HG02852 (cell line): ENCODE measurements around the gene CRTC3.

Experiments used
- ATAC-seq: cut with Tn5 transposase; IDR thresholded peaks from one replicate; pipeline ENCODE4 v1.9.1; 2021; ENCODE audit warnings: mild to moderate bottlenecking, moderate library complexity; ENCODE audit not compliant: unreplicated experiment

The CRTC3 gene

DNA sequence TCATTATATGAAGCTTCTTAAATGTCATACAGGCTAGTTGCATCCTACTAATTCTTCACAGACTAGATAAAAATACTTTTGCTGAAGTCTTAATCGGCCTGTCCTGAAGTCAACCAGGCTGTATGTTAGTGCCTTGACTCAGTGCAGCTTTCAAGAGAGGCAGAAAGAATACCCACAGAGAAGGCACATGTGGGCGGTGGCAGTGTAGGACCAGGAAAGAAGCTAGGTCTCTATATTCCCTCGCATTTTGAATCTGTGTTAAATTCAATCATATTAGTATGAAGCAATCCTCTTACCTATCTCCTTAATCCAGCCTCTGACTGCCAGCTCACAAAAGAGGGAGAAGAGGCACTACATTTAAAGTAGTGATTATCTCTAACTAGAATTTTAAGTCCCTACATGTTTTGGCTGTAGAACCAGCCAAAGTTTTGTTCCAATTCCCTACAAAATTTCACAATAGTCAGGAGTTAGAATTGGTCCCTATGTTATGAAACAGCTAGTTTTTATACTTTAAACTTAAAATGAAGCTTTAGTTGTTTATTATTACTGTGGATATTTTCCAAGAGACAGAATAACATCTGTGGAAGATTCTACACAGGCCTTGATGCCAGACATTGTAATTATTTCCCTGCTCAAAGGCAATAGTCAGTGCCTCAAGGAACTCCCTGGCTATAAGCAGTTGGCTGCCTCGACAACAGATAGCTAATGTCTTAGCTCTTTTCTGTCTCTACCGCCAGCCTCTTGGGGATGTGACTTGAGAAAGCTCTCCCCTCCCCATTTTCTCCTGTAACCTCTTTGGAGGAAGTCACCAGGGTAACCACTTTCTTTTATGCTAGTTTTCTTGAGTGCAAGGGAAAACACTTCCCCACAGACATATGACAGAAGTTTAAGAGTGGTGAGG, 31.9 kb downstream of the CRTC3 start:
- ATAC-seq: no peak

DNA sequence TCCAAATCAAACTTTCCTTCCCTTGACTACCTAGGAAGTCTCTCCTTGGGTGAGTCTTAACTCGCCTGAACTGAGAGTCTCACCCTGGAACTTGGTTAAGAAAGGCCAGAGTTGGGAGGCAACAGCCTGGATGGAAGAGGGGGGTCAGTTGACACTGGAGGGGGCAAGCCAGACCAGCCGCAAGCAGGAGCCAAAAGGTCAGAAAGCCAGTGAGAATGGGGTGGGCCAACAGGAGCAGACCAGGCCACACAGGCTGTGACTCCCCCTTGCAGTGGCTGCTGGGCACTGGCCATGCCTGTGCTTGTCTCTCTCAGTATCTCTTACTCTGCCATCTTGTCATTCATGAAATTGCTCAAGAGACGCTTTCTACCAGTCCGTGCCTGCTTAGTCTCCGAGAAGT, 32.9 kb downstream of the CRTC3 start:
- ATAC-seq: no peak

DNA sequence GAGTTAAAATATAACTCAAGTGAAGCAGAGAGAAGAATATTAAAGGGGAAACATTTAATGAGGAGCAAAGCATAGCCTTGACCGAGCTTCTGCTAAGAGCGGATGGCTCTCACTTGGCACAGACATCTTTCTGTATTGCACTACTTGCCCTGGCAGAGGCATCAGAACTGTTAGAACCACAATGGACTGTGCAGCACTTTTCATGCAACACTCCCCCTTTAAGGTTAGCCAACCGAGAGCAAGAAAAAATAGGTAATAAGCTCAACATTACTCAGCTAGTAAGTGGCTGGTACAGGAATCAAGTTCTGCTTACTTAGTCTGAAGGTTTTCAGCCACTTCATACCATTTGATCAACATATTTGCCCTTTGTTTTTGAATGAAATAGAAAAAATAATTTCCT, 33.7 kb downstream of the CRTC3 start:
- no peak for ATAC-seq

DNA sequence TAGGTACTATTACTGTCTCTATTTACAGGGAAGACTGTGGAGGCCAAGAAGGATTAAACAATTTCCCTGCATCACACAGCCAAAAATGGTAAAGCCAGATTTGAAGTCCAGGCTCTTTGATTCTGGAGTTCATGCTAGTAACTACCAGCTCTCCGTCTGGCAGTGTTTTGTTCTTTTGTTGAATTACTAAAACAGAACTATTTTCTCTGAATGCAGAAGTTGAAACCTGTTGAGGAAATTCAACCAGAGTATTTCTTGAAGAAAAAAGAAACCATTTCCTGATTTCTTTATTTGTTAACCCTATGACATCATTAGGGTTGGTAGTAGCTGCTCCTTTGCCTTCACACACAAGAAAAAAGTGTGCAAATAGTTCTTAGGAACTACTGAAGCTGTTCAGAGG, 34.3 kb downstream of the CRTC3 start:
- ATAC-seq: no peak

DNA sequence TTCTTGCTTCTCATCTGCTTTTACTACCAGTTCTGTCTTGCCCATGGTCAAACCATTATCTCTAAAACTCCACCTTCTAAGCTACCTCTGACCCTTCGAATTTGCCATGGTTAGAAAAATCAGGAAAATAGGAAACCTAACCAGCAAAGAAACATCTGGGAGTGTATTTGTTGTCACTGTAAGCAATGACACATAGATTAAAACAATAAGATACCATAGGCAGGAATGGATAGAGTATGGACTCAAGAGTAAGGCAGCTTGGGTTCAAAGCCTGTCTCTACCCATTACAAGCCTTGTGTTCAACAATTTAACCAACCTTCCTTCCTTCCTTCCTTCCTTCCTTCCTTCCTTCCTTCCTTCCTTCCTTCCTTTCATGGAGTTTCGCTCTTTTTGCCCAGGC, 34.9 kb downstream of the CRTC3 start:
- no peak for ATAC-seq

DNA sequence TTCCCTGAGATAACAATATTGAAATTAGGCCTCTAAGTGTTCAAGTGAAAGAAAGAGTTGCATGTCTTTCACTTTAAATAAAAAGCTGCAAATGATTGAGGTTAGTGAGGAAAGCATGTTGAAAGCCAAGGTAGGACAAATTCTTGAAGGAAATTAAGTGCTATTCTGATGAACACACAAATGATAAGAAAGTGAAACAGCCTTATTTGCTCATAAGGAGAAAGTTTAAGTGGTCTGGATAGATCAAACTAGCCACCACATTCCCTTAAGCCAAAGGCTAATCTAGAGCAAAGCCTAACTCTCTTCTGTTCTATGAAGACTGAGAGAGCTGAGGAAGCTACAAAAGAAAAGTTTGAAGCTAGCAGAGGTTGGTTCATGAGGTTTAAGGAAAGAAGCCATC, 36.1 kb downstream of the CRTC3 start:
- no peak for ATAC-seq

DNA sequence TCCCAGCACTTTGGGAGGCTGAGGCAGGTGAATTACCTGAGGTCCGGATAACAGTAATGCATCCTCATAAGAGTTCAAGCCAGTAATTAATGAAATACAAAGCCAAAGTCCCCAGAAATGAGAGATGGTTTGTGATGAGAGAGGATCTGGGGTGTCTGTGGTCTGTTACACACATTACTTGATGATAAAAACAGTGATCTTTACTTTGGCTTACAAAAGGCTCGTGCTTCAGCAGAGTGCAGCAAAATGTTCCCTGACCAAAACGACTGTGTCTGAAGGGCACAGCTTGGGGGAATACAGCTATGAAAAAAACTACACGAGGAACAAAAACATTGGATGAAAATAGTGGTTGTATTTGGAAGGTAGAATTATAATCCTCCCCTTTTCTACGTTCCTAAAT, 40.9 kb downstream of the CRTC3 start:
- no peak for ATAC-seq

DNA sequence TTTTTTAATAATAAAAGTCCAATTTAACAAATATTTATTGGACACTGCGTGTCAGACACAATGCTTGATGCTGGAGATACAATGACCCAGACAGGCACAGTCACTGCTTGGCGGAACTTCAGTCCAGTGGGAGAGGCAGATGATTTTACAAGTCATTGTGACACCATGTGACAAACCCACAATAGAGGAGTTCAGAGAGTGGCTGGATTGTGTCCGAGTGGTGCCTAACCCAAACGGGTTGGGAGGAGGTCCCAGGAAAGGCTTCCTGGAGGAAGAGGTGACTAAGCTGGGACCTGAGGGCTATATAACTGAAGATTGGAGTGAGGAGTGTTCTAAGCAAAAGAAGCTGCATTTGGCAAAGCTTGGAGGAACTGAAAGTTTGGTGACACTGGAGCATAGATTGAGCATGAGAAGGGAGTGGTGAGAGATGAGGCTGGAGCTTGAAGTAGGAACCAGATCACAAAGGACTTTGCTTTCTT, 41.4 kb downstream of the CRTC3 start:
- no peak for ATAC-seq

DNA sequence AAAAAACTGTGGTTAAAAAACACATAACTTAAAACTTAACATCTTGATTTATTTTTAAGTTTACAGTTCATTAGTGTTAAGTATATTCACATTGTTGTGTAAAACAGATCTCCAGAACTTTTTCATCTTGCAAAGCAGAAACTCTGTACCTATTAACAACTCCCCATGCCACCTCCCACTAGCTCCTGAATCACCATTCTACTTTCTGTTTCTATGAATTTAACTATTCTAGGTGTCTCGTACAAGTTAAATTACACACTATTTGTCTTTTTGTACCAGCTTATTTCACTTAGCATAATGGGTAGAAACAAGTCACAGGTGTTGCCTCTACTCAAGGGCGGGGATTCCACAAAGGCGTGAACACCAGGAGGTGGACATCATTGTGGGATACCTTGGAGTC, 43.2 kb downstream of the CRTC3 start:
- ATAC-seq: no peak

DNA sequence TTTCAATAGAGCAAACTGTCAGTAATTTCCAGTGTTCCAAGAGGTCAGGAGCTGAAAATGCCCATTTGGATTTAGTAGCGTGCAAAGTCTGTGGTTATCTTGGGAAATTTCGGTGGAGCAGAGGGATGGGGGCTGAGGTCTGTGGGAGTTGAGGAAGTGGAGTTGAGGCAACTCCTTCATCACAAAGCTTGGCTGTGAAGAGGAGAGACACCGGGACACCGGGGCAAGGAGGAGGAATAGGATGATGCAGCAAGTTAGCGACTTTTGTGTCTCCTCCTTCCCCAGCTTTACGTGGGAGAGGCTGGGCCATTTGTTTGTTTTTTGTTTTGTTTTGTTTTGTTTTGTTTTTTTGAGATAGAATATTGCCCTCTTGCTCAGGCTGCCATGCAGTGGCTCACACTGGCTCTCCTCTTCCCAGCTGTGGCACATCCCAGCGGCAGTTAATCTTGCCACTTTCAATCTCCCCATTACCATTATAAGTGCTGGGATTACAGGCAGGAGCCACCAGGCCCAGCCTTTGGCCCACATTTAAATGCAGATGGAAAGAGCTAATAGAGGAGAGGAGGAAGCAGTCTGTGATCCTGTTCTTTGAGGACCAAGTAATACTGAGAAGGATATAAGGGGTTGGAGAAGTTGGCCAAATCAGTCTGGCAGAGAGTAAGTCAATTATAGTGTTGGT, 47.1 kb downstream of the CRTC3 start:
- ATAC-seq: no peak

DNA sequence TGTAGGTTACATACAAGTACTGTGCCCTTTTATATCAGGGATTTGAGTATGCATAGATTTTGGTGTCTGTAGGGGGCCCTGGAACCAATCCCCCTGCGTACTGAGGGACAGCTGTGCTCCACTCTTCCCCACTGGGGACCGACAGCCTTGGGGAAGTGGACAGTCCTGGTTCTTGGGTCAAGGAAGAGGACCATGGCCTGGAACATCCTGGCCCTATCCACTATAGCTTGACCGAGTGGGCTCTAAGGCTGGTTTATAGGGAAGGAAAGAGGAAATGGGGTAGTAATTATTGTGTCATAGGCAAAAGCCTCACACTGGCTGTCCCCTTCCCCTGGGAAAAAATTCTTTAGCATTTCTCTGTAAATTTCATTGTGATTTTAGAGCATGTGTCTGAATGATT, 49.5 kb downstream of the CRTC3 start:
- no peak for ATAC-seq

DNA sequence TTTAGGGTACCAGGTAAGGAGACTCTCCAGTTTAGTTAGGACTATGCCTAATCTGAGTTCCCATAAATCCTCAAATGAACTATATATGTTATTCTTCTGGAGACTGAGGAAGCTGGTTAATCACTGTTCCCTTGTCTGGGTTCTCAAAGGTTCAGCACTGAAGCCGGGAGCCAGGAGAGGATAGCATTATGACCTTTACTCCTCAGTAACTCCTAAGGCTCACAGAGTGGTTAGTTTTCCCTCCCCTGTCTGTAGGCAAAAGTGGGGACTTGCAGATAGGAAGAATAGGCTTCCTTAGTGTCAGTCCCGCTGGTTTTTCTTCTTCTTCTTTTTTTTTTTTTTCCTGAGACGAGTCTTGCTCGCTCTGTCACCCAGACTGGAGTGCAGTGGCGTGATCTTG, 50.4 kb downstream of the CRTC3 start:
- ATAC-seq: no peak

DNA sequence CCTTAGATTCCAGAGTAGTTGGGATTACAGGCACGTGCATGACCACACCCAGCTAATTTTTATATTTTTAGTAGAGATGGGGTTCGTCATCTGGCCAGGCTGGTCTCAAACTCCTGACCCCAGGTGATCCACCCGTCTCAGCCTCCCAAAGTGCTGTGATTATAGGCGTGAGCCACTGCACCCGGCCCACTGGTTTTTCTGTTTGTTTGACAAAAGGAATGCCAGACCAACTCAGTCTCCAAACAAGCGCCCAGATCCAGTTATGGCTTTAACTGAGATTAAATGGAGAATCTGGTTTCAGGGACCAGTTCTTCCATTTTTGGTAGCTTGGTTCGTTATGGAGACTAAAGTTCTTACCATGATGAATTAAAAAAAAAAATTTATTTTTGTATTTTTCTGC, 50.8 kb downstream of the CRTC3 start:
- ATAC-seq: no peak

DNA sequence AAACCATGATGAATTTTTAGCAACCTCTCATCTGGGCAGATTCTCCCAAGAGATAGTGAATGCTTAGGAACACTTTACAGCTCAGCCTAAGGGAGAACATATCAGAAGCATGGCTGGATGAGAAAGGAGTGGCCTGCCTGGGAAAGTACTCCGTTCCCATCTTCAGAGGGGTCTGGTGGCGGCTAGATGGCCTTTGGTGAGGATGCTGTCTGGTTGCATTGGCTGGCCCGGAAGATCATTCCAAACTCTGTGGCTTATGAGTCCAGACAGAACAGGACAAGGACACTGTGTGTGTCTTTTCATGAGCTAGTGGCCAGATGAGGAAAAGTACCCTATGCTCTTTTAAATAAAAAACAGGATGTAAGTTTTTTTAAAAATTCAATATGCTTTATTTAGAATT, 51.2 kb downstream of the CRTC3 start:
- no peak for ATAC-seq

DNA sequence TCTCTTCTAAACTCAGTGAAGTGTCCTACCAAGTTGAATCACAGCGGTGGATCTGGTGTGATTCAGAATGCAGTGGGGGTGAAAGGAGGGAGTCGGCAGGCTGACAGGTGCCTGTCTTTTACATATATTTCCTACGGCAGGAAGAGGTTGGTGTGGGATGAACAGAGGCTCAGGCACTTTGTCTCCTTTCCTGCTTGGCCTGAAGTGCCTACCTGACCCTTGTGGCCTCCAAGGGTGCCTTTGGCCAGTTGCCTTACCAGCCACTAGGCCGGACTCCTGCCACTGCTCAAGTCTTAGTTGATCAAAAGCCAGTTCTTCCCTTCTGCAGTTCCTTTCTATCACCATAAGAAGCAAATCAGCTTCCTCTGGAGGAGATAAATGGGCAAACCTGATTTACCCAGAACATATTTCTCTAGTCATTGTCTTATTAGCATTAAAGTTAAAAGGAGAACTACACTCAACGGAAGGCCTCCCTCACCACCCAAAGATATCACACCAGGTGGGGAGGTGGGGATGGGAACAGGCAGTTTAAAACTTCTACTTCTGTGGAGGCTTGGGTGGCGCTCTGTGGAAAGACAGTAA, 52.1 kb downstream of the CRTC3 start:
- ATAC-seq: no peak

DNA sequence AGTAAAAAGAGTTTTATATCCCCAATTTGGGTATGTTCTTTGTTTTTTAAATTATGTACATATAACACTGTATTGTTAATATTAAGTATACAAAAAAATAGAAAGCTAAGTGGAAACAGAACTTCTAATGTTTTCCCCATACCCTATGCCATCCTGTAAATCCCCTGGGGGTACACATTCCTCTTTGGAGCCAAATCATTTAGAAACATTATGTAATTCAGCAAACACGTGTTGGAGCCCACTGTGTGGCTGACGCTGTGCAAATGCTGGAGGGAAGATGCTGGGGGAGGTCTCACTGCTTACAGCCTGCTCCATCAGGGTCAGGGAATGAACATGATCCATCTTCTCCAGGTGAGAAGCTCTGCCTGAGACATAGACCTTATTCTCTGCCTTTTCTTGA, 52.8 kb downstream of the CRTC3 start:
- no peak for ATAC-seq

DNA sequence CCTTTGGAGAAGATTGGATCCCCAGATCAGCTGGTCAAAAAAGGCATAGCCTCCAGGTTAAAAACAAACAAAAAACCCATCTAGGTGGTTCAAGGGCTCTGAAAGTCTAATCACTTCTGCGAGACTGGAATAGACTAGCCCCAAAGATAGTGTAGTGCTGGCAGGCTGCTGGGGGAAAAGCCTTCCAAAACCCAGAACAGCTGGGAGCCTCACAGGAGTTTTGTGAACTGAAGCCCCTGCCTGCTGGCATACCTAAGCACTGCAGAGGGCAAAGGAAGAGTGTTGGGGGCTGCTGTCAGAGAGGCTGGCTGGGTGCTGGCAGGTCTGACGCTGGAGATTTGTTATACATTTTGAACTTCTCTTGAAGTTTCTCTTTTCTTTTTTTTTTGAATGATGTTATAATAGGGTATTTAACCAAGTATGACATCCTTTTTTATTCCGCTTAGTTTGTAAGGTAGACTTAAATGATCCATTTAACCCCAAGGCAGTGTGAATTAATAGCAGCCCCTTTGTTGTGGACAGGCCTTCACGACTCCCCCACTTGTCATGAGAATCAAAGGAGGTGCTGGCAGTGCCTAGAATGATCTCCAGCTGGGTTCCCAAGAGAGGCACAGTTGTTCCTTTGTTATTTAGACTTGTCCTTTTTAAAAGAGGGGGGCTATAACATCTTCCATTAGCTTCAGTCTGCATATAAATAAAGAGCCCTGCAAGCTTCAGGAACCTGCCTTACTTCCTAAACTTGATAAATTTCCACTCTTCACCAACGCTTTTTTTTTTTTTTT, 53.9 kb downstream of the CRTC3 start:
- ATAC-seq: no peak

DNA sequence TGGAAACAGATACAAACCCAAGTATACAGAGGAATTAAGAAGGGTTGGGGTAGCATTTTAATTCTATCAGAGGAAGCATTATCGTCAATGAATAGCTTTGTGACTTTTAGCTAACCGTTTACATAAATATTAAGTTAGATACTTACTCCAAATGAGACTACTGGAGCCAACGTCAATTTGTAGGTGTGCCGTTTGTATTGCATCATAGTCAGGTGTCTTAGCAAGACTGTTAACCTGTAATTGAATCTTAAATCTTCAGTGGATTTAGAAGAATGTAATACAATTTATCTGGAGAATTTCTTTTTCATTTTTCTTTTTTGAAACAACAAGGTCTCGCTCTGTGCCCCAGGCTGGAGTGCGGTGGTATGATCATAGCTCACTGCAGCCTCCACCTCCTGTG, 55.1 kb downstream of the CRTC3 start:
- ATAC-seq: no peak

DNA sequence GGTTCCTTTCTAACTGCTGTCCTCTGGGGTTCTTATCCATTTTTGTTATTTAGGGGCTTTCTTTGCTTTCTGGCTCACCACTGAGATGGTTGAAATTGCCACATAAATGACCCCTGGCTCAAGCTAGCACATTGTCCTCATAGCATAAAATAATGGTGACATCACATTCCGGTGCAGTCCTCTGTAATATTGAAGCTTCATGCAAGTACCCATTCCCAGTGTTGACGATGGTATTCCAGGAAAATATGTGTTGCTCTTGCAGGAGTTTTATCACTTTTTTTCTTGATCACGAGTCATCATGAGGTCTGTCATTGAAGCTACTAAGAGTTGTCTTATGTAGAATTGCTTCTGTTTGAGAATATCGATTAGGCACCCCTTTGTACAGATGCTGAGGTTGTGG, 56.1 kb downstream of the CRTC3 start:
- ATAC-seq: no peak

DNA sequence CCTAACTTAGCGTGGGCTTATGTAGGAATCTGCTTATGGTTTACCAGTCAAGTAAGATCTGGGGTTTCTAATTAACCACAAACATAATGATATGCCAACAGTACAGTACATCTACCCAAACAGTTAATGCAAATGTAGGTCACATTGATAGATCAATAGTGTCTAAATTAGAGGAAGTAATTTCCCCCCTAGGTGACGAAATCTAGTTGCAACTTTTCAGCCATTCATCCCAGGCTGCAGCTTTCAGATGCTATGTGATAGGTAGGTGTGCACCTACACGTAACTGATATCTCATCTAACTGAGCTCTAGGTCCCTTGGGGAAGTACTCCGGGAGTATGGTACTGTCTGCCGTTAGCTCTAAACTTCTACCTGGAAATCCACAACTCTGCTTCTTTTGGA, 57.2 kb downstream of the CRTC3 start:
- ATAC-seq: no peak

DNA sequence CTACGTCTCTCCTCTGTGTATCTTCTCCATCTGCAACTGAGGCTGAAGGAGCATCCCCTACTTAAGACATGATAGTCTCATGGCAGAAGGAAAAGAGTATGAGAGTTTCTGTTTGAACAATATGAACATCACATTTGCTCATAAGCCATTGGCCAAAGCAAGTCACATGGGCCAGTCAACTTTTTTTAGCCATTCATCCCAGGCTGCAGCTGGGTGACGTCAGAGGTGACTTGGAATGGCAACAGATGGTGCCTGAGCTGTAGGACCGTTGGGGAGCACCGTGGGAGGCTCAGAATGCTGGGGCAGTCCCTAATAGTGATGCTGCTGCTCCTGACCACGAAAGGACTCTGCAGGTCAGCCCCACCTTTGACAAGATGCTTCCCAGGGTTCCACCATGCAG, 58.7 kb downstream of the CRTC3 start:
- no peak for ATAC-seq
